Type B pancreatic cell (in vitro differentiated cells): Measurements from ENCODE around the gene FXYD3. TPM values are rescaled to one million over a fixed set of nuclear protein-coding genes. Genes with fewer than 3 reads are reported as not detected.
A peak's percentile ranks its signal among the peaks of the same experiment; 100 is the strongest.

Experiments
- DNase-seq: peaks from one replicate; pipeline ENCODE4 v3.0.0; 2021; ENCODE audit warnings: mixed read lengths; ENCODE audit not compliant: unreplicated experiment; ENCODE audit errors: extremely low spot score
- H3K27ac Mint-ChIP-seq: 2 replicates; pipeline ENCODE4 v1.8.0; 2021; ENCODE audit warnings: mild to moderate bottlenecking, mixed read lengths
- H3K27me3 Mint-ChIP-seq: 2 replicates; pipeline ENCODE4 v1.8.0; 2021; ENCODE audit warnings: mixed read lengths
- H3K36me3 Mint-ChIP-seq: 2 replicates; pipeline ENCODE4 v1.8.0; 2021; ENCODE audit warnings: mixed read lengths
- H3K4me1 Mint-ChIP-seq: one replicate; pipeline ENCODE4 v1.8.0; 2021; ENCODE audit warnings: mixed read lengths; ENCODE audit not compliant: unreplicated experiment
- H3K4me3 Mint-ChIP-seq: 2 replicates; pipeline ENCODE4 v1.8.0; 2021; ENCODE audit warnings: mild to moderate bottlenecking, mixed read lengths
- H3K9me3 Mint-ChIP-seq: 2 replicates; pipeline ENCODE4 v1.8.0; 2021; ENCODE audit warnings: mixed read lengths
- CTCF ChIP-seq: fragments of 200-600 bp; sonication (generic); conservative IDR thresholded peaks from 2 replicates; pipeline ENCODE4 v1.5.0; 2021; ENCODE audit warnings: antibody characterized with exemption, mild to moderate bottlenecking
- total RNA-seq: library from RNA; stranded (reverse); gene quantifications from 2 replicates; pipeline ENCODE4 v1.2.1, GENCODE V29; 2021; ENCODE audit warnings: low replicate concordance

The FXYD3 gene
- total RNA-seq, 1 donor from 2014 or later: 77.5 TPM

DNA sequence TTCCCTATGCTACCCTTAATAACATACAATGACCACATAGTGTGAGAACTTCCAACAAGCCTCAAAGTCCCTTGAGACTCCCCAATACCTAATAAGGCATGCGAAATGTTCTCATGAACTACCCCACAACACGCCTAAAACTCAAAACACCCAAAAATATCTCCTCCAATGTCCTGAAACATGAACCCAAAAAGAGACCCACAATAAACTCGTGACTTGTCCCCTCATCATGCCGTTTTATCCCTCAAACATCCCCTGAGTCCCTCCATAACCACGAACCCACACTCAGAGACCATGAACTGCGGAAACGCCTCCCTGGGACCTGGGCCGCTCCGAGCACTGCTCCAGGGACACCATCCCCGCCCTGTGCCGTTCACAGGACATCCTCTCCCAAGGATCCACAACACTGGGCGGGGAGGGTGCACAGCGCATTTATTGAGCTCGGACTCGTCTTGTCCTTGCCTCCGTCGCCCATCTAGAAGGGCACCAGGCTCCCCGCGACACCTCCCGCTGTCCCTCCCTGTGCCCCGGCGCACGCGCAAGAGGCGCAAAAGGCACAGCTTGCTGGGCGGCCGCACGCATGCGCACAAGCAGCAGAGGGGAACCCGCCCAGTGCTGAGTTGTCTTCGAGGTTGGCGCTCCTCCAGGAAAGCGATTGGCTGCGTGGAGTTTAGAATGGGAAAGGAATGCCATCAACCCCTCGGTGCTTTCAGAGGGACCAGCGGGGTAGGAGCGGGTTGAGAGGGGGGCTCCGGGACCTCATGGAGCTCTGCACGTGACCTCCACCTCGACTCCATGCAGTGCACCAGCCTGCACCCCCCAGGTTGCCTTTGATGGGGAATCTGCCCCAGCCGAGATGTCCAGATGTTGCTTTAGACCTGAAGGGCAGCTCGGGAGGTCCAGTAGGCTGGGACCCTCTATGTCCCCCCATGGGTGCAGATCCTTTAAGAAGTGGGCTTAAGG lies 8.8 kb downstream of the FXYD3 start:
- no peak for TF ChIP-seq CTCF
- Mint-ChIP-seq H3K4me3 (peak overlapping the region; percentile 35), H3K27me3 (no peaks in the 10 kb centered on the region), H3K9me3 (no peaks in the 10 kb centered on the region), H3K36me3 (no peaks in the 10 kb centered on the region), H3K27ac (peak overlapping the region; percentile 3), H3K4me1 (peaks cover 28% of the 10 kb centered on the region)
- no peak for DNase-seq

DNA sequence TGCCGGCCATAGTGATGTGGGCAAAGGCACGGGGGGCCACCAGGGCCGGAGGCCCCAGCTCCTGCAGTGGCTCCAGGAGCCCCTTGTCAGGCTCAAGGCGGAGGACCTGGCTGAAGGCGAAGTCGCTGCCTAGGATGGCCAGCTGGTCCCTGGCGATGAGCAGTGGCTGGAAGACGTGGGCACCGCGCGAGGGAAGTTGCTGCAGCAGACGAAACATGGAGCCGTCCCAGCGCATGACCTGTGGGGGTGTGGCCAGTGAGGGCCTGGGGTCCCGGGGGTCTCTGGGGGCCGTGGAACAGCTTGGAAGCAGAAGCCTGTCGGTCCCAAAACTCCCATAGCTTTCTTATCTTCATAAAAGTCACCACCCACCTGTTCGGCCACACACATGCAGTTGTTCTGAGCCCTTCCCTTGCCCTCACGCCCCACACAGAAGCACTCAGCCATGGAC lies 9.7 kb downstream of the FXYD3 start:
- Mint-ChIP-seq H3K27me3 (no peaks in the 10 kb centered on the region), H3K9me3 (no peaks in the 10 kb centered on the region), H3K4me3 (no peak overlapping the region), H3K36me3 (no peaks in the 10 kb centered on the region), H3K27ac (peak overlapping the region; percentile 86), H3K4me1 (peaks cover 35% of the 10 kb centered on the region)
- DNase-seq: no peak
- TF ChIP-seq CTCF: no peak

- Mint-ChIP-seq H3K36me3 (no peaks in the 10 kb centered on the region), H3K27me3 (no peaks in the 10 kb centered on the region), H3K9me3 (no peaks in the 10 kb centered on the region), H3K27ac (peak overlapping the region; percentile 86), H3K4me3 (no peak overlapping the region), H3K4me1 (peaks cover 34% of the 10 kb centered on the region)
- DNase-seq: no peak
- TF ChIP-seq CTCF: no peak
Observed at GRCh38 chr19:35125749-35126623, 10.4 kb downstream of the FXYD3 start.

GRCh38 chr19:35126624-35126959 lies 11.0 kb downstream of the FXYD3 start:
- H3K4me3 Mint-ChIP-seq: no peak overlapping the region
- H3K27ac Mint-ChIP-seq: no peak overlapping the region
- DNase-seq: no peak
- no peaks in the 10 kb centered on the region for H3K36me3 Mint-ChIP-seq
- TF ChIP-seq CTCF: no peak
- peaks cover 27% of the 10 kb centered on the region for H3K4me1 Mint-ChIP-seq
- no peaks in the 10 kb centered on the region for H3K27me3 Mint-ChIP-seq
- H3K9me3 Mint-ChIP-seq: no peaks in the 10 kb centered on the region

GRCh38 chr19:35127871-35128270 lies 12.2 kb downstream of the FXYD3 start:
- no peak for DNase-seq
- Mint-ChIP-seq H3K36me3 (no peaks in the 10 kb centered on the region), H3K27ac (no peak overlapping the region), H3K4me3 (no peak overlapping the region), H3K4me1 (peaks cover 21% of the 10 kb centered on the region), H3K27me3 (no peaks in the 10 kb centered on the region), H3K9me3 (peaks cover 6% of the 10 kb centered on the region)
- no peak for TF ChIP-seq CTCF
